ENCODE results near the gene PTPRK.

DNA sequence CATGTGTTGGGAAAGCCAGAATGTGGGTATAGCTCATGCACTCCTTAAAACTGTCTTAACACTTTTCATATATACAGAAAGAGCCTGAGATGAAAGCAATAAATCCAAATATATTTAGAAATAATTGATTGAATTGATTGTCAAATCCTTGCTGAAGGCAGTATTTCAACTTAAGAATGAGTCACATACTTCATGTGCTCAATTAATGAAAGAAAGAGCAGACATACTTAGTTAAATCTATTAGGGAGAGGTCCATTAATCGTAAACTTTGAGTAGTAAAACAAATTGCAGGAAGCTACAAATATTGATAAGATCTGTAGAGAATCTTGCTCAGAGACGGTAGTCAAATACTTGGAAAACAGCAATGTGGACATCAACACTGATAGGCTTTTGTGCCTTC is 358.0 kb downstream of the PTPRK start:
- TF ChIP-seq, protein P1, sequence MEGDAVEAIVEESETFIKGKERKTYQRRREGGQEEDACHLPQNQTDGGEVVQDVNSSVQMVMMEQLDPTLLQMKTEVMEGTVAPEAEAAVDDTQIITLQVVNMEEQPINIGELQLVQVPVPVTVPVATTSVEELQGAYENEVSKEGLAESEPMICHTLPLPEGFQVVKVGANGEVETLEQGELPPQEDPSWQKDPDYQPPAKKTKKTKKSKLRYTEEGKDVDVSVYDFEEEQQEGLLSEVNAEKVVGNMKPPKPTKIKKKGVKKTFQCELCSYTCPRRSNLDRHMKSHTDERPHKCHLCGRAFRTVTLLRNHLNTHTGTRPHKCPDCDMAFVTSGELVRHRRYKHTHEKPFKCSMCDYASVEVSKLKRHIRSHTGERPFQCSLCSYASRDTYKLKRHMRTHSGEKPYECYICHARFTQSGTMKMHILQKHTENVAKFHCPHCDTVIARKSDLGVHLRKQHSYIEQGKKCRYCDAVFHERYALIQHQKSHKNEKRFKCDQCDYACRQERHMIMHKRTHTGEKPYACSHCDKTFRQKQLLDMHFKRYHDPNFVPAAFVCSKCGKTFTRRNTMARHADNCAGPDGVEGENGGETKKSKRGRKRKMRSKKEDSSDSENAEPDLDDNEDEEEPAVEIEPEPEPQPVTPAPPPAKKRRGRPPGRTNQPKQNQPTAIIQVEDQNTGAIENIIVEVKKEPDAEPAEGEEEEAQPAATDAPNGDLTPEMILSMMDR (optimal IDR thresholded peaks at IDR 0.05 in 1 of 3, IDR thresholded peaks at IDR 0.05 in 1 of 3, conservative IDR thresholded peaks at IDR 0.05 in 1 of 3; ENCODE audit: extremely low read depth in 1 of 3, insufficient read depth in 2 of 3, low read length in 3 of 3) = no peak
- no peak for TF ChIP-seq EZH2 (IDR thresholded peaks at IDR 0.05; ENCODE audit: low read length)

Measured in keratinocyte (primary cell).